ENCODE results near the gene ATP11A. TPM values are rescaled to one million over a fixed set of nuclear protein-coding genes. Genes with fewer than 3 reads are reported as not detected.
A peak's percentile ranks its signal among the peaks of the same experiment; 100 is the strongest.

ATP11A gene
- total and polyA plus RNA-seq, 2 experiments from 2014 or later: 12.3 to 52.6 TPM

DNA sequence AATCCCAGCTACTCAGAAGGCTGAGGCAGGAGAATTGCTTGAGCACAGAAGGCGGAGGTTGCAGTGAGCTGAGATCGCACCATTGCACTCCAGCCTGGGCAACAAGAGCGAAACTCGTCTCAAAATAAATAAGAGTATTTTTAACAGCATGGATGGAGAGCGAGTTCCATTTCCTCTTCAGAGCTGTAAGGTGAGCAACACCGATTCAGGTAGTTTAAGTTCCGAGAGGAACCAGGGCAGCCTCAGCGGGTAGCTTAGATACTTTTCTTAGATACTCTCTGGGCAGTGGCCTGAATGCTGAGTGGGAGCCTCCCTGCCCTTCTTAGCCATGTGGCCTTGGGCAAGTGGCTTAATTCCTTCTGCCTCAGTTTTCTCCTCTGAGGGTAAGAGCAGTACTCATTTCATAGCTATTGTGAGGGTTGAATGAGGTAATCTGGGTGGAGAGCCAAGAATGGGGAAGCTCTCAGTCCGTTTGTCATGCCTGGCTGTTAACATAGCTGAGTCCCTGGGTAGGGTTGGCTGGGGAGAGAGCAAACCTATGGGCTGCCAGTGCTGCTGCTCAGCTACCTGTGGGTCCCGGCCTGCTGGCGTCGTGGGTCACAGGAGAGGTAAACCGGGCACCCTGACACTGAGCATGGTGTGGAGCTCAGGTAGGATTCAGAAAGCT is 4.1 kb downstream of the ATP11A start:
- no peak overlapping the region for H3K4me3 ChIP-seq
- H3K79me2 ChIP-seq (replicated peaks; ENCODE audit: insufficient read depth): peaks cover 81% of the 10 kb centered on the region
- no peaks in the 10 kb centered on the region for H3K9me3 Mint-ChIP-seq
- peaks cover 50% of the 10 kb centered on the region for H3K4me1 Mint-ChIP-seq
- no peak overlapping the region for H2AFZ ChIP-seq
- TF ChIP-seq CREB1 (CRISPR knock-in tag; IDR thresholded peaks at IDR 0.05; ENCODE audit: low read depth) (no peak), ZNF114 (CRISPR knock-in tag; IDR thresholded peaks at IDR 0.05) (no peak), STAT1 (IDR thresholded peaks at IDR 0.05; ENCODE audit: unreplicated experiment) (no peak), EZH2phosphoT487 (IDR thresholded peaks at IDR 0.05; ENCODE audit: unreplicated experiment) (no peak), POLR2AphosphoS5 (IDR thresholded peaks at IDR 0.05; ENCODE audit: low read depth) (no peak), NANOG (IDR thresholded peaks at IDR 0.05; ENCODE audit: borderline replicate concordance) (no peak), EZH2 (IDR thresholded peaks at IDR 0.05; ENCODE audit: low read depth, unreplicated experiment) (no peak), ZNF331 (CRISPR knock-in tag; IDR thresholded peaks at IDR 0.05; ENCODE audit: low read depth) (no peak), JUNB (IDR thresholded peaks at IDR 0.05; ENCODE audit: unreplicated experiment) (no peak)
- TF ChIP-seq, protein P1, sequence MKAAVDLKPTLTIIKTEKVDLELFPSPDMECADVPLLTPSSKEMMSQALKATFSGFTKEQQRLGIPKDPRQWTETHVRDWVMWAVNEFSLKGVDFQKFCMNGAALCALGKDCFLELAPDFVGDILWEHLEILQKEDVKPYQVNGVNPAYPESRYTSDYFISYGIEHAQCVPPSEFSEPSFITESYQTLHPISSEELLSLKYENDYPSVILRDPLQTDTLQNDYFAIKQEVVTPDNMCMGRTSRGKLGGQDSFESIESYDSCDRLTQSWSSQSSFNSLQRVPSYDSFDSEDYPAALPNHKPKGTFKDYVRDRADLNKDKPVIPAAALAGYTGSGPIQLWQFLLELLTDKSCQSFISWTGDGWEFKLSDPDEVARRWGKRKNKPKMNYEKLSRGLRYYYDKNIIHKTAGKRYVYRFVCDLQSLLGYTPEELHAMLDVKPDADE (IDR thresholded peaks at IDR 0.05): no peak
- TF ChIP-seq, protein P2, sequence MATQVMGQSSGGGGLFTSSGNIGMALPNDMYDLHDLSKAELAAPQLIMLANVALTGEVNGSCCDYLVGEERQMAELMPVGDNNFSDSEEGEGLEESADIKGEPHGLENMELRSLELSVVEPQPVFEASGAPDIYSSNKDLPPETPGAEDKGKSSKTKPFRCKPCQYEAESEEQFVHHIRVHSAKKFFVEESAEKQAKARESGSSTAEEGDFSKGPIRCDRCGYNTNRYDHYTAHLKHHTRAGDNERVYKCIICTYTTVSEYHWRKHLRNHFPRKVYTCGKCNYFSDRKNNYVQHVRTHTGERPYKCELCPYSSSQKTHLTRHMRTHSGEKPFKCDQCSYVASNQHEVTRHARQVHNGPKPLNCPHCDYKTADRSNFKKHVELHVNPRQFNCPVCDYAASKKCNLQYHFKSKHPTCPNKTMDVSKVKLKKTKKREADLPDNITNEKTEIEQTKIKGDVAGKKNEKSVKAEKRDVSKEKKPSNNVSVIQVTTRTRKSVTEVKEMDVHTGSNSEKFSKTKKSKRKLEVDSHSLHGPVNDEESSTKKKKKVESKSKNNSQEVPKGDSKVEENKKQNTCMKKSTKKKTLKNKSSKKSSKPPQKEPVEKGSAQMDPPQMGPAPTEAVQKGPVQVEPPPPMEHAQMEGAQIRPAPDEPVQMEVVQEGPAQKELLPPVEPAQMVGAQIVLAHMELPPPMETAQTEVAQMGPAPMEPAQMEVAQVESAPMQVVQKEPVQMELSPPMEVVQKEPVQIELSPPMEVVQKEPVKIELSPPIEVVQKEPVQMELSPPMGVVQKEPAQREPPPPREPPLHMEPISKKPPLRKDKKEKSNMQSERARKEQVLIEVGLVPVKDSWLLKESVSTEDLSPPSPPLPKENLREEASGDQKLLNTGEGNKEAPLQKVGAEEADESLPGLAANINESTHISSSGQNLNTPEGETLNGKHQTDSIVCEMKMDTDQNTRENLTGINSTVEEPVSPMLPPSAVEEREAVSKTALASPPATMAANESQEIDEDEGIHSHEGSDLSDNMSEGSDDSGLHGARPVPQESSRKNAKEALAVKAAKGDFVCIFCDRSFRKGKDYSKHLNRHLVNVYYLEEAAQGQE (IDR thresholded peaks at IDR 0.05; ENCODE audit: unreplicated experiment): no peak
- TF ChIP-seq, protein P3, sequence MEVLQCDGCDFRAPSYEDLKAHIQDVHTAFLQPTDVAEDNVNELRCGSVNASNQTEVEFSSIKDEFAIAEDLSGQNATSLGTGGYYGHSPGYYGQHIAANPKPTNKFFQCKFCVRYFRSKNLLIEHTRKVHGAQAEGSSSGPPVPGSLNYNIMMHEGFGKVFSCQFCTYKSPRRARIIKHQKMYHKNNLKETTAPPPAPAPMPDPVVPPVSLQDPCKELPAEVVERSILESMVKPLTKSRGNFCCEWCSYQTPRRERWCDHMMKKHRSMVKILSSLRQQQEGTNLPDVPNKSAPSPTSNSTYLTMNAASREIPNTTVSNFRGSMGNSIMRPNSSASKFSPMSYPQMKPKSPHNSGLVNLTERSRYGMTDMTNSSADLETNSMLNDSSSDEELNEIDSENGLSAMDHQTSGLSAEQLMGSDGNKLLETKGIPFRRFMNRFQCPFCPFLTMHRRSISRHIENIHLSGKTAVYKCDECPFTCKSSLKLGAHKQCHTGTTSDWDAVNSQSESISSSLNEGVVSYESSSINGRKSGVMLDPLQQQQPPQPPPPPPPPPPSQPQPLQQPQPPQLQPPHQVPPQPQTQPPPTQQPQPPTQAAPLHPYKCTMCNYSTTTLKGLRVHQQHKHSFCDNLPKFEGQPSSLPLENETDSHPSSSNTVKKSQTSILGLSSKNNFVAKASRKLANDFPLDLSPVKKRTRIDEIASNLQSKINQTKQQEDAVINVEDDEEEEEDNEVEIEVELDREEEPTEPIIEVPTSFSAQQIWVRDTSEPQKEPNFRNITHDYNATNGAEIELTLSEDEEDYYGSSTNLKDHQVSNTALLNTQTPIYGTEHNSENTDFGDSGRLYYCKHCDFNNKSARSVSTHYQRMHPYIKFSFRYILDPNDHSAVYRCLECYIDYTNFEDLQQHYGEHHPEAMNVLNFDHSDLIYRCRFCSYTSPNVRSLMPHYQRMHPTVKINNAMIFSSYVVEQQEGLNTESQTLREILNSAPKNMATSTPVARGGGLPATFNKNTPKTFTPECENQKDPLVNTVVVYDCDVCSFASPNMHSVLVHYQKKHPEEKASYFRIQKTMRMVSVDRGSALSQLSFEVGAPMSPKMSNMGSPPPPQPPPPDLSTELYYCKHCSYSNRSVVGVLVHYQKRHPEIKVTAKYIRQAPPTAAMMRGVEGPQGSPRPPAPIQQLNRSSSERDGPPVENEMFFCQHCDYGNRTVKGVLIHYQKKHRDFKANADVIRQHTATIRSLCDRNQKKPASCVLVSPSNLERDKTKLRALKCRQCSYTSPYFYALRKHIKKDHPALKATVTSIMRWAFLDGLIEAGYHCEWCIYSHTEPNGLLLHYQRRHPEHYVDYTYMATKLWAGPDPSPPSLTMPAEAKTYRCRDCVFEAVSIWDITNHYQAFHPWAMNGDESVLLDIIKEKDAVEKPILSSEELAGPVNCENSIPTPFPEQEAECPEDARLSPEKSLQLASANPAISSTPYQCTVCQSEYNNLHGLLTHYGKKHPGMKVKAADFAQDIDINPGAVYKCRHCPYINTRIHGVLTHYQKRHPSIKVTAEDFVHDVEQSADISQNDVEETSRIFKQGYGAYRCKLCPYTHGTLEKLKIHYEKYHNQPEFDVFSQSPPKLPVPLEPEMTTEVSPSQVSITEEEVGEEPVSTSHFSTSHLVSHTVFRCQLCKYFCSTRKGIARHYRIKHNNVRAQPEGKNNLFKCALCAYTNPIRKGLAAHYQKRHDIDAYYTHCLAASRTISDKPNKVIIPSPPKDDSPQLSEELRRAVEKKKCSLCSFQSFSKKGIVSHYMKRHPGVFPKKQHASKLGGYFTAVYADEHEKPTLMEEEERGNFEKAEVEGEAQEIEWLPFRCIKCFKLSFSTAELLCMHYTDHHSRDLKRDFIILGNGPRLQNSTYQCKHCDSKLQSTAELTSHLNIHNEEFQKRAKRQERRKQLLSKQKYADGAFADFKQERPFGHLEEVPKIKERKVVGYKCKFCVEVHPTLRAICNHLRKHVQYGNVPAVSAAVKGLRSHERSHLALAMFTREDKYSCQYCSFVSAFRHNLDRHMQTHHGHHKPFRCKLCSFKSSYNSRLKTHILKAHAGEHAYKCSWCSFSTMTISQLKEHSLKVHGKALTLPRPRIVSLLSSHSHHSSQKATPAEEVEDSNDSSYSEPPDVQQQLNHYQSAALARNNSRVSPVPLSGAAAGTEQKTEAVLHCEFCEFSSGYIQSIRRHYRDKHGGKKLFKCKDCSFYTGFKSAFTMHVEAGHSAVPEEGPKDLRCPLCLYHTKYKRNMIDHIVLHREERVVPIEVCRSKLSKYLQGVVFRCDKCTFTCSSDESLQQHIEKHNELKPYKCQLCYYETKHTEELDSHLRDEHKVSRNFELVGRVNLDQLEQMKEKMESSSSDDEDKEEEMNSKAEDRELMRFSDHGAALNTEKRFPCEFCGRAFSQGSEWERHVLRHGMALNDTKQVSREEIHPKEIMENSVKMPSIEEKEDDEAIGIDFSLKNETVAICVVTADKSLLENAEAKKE (CRISPR knock-in tag; IDR thresholded peaks at IDR 0.05): no peak
- TF ChIP-seq, protein P4, sequence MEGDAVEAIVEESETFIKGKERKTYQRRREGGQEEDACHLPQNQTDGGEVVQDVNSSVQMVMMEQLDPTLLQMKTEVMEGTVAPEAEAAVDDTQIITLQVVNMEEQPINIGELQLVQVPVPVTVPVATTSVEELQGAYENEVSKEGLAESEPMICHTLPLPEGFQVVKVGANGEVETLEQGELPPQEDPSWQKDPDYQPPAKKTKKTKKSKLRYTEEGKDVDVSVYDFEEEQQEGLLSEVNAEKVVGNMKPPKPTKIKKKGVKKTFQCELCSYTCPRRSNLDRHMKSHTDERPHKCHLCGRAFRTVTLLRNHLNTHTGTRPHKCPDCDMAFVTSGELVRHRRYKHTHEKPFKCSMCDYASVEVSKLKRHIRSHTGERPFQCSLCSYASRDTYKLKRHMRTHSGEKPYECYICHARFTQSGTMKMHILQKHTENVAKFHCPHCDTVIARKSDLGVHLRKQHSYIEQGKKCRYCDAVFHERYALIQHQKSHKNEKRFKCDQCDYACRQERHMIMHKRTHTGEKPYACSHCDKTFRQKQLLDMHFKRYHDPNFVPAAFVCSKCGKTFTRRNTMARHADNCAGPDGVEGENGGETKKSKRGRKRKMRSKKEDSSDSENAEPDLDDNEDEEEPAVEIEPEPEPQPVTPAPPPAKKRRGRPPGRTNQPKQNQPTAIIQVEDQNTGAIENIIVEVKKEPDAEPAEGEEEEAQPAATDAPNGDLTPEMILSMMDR (conservative IDR thresholded peaks at IDR 0.05; ENCODE audit: low read depth in 2 of 2): no peak
- peaks cover 3% of the 10 kb centered on the region; the same call in 1 of the 3 replicates for H3K36me3 Mint-ChIP-seq (ENCODE audit: low read depth)
- no peaks in the 10 kb centered on the region for H3K9me2 ChIP-seq (ENCODE audit: insufficient read depth)
- no peak overlapping the region; the same call in 1 of the 2 replicates for H3K27ac ChIP-seq (ENCODE audit: low read depth)
- H3K27me3 Mint-ChIP-seq (ENCODE audit: insufficient read depth, low read depth, poor library complexity): peaks cover 22% of the 10 kb centered on the region
- DNase-seq (ENCODE audit: low spot score) (no peak), ATAC-seq (peak; percentile 9; the same call in 2 of the 3 replicates)
- H3K27me3 ChIP-seq (ENCODE audit: insufficient read depth): peaks cover 12% of the 10 kb centered on the region
- peaks cover 27% of the 10 kb centered on the region for H3K4me1 ChIP-seq (ENCODE audit: insufficient read depth)
- no peak overlapping the region for H3K4me3 Mint-ChIP-seq
- peaks cover 27% of the 10 kb centered on the region for H4K20me1 ChIP-seq (replicated peaks; ENCODE audit: insufficient read depth)
- no peaks in the 10 kb centered on the region; the same call in 1 of the 2 replicates for H3F3A ChIP-seq (replicated peaks; ENCODE audit: low read depth)
- H3K4me2 ChIP-seq: 0 out of 2 replicates have a peak overlapping the region, but pooled peaks have one; percentile 6
- no peak overlapping the region; the same call in 1 of the 2 replicates for H3K27ac Mint-ChIP-seq
- H3K36me3 ChIP-seq (ENCODE audit: insufficient read depth): no peaks in the 10 kb centered on the region

Measured in GM23338 (cell line).